SK-N-SH treated with all-trans-retinoic acid at 6 μM for 48 hours (cell line): ENCODE measurements around the gene ZMYND19.
"Not testable (repeated sequence)": the region's sequence is repeated elsewhere in the genome, so short reads cannot be mapped to it uniquely, and the experiment has no call there.

ENCODE experiments used
- ATAC-seq: fragments of 200-7000 bp; cut with Tn5 transposase; 3 replicates; pipeline ENCODE4 v1.9.1; 2020; ENCODE audit warnings: mild to moderate bottlenecking, moderate library complexity
- ARNTL ChIP-seq: fragments of 450-650 bp; formaldehyde crosslinking; IDR thresholded peaks from 2 replicates; pipeline ENCODE4 v1.5.0; 2020; ENCODE audit warnings: low read depth, mild to moderate bottlenecking, moderate library complexity, borderline replicate concordance
- CREB5 ChIP-seq: fragments of 250-450 bp; sonication (Bioruptor Pico); IDR thresholded peaks from 2 replicates; pipeline ENCODE4 v1.5.1; 2020; ENCODE audit warnings: low read depth, mild to moderate bottlenecking, moderate library complexity
- CSDC2 ChIP-seq: fragments of 250-450 bp; sonication (Bioruptor Pico); IDR thresholded peaks from 2 replicates; pipeline ENCODE4 v1.5.0; 2020; ENCODE audit warnings: mild to moderate bottlenecking, moderate library complexity
- CSRNP3 ChIP-seq: fragments of 250-450 bp; sonication (Bioruptor Pico); IDR thresholded peaks from 2 replicates; pipeline ENCODE4 v1.5.1; 2021; ENCODE audit warnings: mild to moderate bottlenecking, moderate library complexity
- ESRRG ChIP-seq: fragments of 250-450 bp; sonication (Bioruptor Pico); IDR thresholded peaks from 2 replicates; pipeline ENCODE4 v1.6.1; 2021; ENCODE audit warnings: mild to moderate bottlenecking
- GLIS3 ChIP-seq: fragments of 250-450 bp; sonication (Bioruptor Pico); IDR thresholded peaks from 2 replicates; pipeline ENCODE4 v1.5.0; 2020; ENCODE audit warnings: mild to moderate bottlenecking, moderate library complexity
- ISL1 ChIP-seq: fragments of 250-450 bp; sonication (Bioruptor Pico); IDR thresholded peaks from 2 replicates; pipeline ENCODE4 v2.1.2; 2022; ENCODE audit warnings: mild to moderate bottlenecking, moderate library complexity
- OSR1 ChIP-seq: fragments of 250-450 bp; sonication (Bioruptor Pico); IDR thresholded peaks from 2 replicates; pipeline ENCODE4 v1.8.0; 2022; ENCODE audit warnings: moderate library complexity, mild to moderate bottlenecking, inconsistent platforms
- PATZ1 ChIP-seq: fragments of 250-450 bp; sonication (Bioruptor Pico); IDR thresholded peaks from 2 replicates; pipeline ENCODE4 v1.8.0; 2020; ENCODE audit warnings: mild to moderate bottlenecking, moderate library complexity, borderline replicate concordance
- POU6F1 ChIP-seq: fragments of 250-450 bp; sonication (Bioruptor Pico); IDR thresholded peaks from 2 replicates; pipeline ENCODE4 v1.8.0; 2021; ENCODE audit warnings: low read depth, mild to moderate bottlenecking, moderate library complexity, borderline replicate concordance
- PPARA ChIP-seq: fragments of 250-450 bp; sonication (Bioruptor Pico); IDR thresholded peaks from 2 replicates; pipeline ENCODE4 v1.5.0; 2020; ENCODE audit warnings: mild to moderate bottlenecking, borderline replicate concordance
- RARB ChIP-seq: fragments of 250-450 bp; sonication (Bioruptor Pico); IDR thresholded peaks from 2 replicates; pipeline ENCODE4 v1.8.0; 2021; ENCODE audit warnings: mild to moderate bottlenecking, moderate library complexity
- TOX ChIP-seq: fragments of 250-450 bp; sonication (Bioruptor Pico); IDR thresholded peaks from 2 replicates; pipeline ENCODE4 v1.8.0; 2021; ENCODE audit warnings: mild to moderate bottlenecking, moderate library complexity, borderline replicate concordance
- TSHZ2 ChIP-seq: fragments of 250-450 bp; sonication (Bioruptor Pico); IDR thresholded peaks from 2 replicates; pipeline ENCODE4 v1.5.0; 2020; ENCODE audit warnings: mild to moderate bottlenecking, moderate library complexity
- ZC3H10 ChIP-seq: fragments of 250-450 bp; sonication (Bioruptor Pico); IDR thresholded peaks from 2 replicates; pipeline ENCODE4 v1.5.1; 2021; ENCODE audit warnings: mild to moderate bottlenecking, moderate library complexity
- ZFP3 ChIP-seq: fragments of 250-450 bp; sonication (Bioruptor Pico); IDR thresholded peaks from 2 replicates; pipeline ENCODE4 v1.5.0; 2020; ENCODE audit warnings: mild to moderate bottlenecking, moderate library complexity
- ZFP30 ChIP-seq: fragments of 450-650 bp; formaldehyde crosslinking; IDR thresholded peaks from 2 replicates; pipeline ENCODE4 v1.5.0; 2022; ENCODE audit warnings: mild to moderate bottlenecking, moderate library complexity
- ZNF565 ChIP-seq: fragments of 450-650 bp; formaldehyde crosslinking; conservative IDR thresholded peaks from 2 replicates; pipeline ENCODE4 v1.5.0; 2020; ENCODE audit warnings: low read depth, mild to moderate bottlenecking, moderate library complexity
- ZNF8 ChIP-seq: fragments of 450-650 bp; formaldehyde crosslinking; IDR thresholded peaks from 2 replicates; pipeline ENCODE4 v1.5.0; 2020; ENCODE audit warnings: mild to moderate bottlenecking, moderate library complexity

The ZMYND19 gene

GRCh38 chr9:137630126-137630525 lies 39.8 kb upstream of the ZMYND19 start:
- TF ChIP-seq ZFP3 = no peak
- no peak for TF ChIP-seq PPARA
- TF ChIP-seq CREB5 (CRISPR knock-in tag) = no peak
- TF ChIP-seq OSR1 (CRISPR knock-in tag) = no peak
- no peak for TF ChIP-seq ZNF8 (CRISPR knock-in tag)
- no peak for TF ChIP-seq CSRNP3 (CRISPR knock-in tag)
- no peak for TF ChIP-seq ZNF565 (CRISPR knock-in tag)
- TF ChIP-seq ESRRG = no peak
- no peak for TF ChIP-seq ISL1 (CRISPR knock-in tag)
- TF ChIP-seq PATZ1 = no peak
- no peak for TF ChIP-seq ARNTL (CRISPR knock-in tag)
- TF ChIP-seq CSDC2 (CRISPR knock-in tag) = no peak
- TF ChIP-seq ZFP30 (CRISPR knock-in tag) = no peak
- TF ChIP-seq ZC3H10 (CRISPR knock-in tag) = no peak
- TF ChIP-seq RARB (CRISPR knock-in tag) = no peak
- ATAC-seq = no peak

GRCh38 chr9:137627406-137627805 lies 37.1 kb upstream of the ZMYND19 start:
- not testable (repeated sequence) for ATAC-seq

GRCh38 chr9:137626464-137626863 lies 36.2 kb upstream of the ZMYND19 start:
- ATAC-seq = no peak
- TF ChIP-seq CREB5 (CRISPR knock-in tag) (no peak), TSHZ2 (CRISPR knock-in tag) (no peak), GLIS3 (CRISPR knock-in tag) (no peak)

GRCh38 chr9:137622211-137622610 lies 31.9 kb upstream of the ZMYND19 start:
- ATAC-seq = not testable (repeated sequence)

GRCh38 chr9:137621131-137621757 lies 30.9 kb upstream of the ZMYND19 start:
- TF ChIP-seq PATZ1 = no peak
- TF ChIP-seq PPARA = no peak
- no peak for TF ChIP-seq TOX (CRISPR knock-in tag)
- TF ChIP-seq OSR1 (CRISPR knock-in tag) = no peak
- TF ChIP-seq POU6F1 = no peak
- TF ChIP-seq ARNTL (CRISPR knock-in tag) = no peak
- TF ChIP-seq CSDC2 (CRISPR knock-in tag) = no peak
- peak; percentile 42 for ATAC-seq
